Activated naive CD4-positive, alpha-beta T cell treated with anti-CD3 and anti-CD28 coated beads, Interleukin-2, amount 50 U/mL, for 24 hours (primary cell): ENCODE results near the gene ATP13A4.

Experiments used
- H3K27ac Mint-ChIP-seq: one replicate; pipeline ENCODE4 v1.8.0; 2021; ENCODE audit warnings: mild to moderate bottlenecking, mixed read lengths
- H3K27me3 Mint-ChIP-seq: one replicate; pipeline ENCODE4 v1.8.0; 2021; ENCODE audit warnings: mixed read lengths
- H3K36me3 Mint-ChIP-seq: one replicate; pipeline ENCODE4 v1.8.0; 2021; ENCODE audit warnings: mixed read lengths
- H3K4me1 Mint-ChIP-seq: one replicate; pipeline ENCODE4 v1.8.0; 2021; ENCODE audit warnings: mixed read lengths
- H3K4me3 Mint-ChIP-seq: one replicate; pipeline ENCODE4 v1.8.0; 2021; ENCODE audit warnings: mild to moderate bottlenecking, mixed read lengths
- H3K9me3 Mint-ChIP-seq: one replicate; pipeline ENCODE4 v1.8.0; 2021; ENCODE audit warnings: mixed read lengths

ATP13A4 gene

GRCh38 chr3:193554811-193555210, at the start of gene ATP13A4:
ATP13A4 (minus strand) TSS chr3:193554895; CDS start chr3:193554799, 96 bp downstream.
- Mint-ChIP-seq H3K9me3 (no peaks in the 10 kb centered on the region), H3K4me1 (no peaks in the 10 kb centered on the region)

GRCh38 chr3:193599393-193599792, 44.7 kb upstream of the ATP13A4 start:
- Mint-ChIP-seq H3K4me3 (no peak overlapping the region), H3K36me3 (peaks cover 15% of the 10 kb centered on the region), H3K4me1 (peaks cover 88% of the 10 kb centered on the region), H3K27ac (no peak overlapping the region), H3K9me3 (no peaks in the 10 kb centered on the region), H3K27me3 (no peaks in the 10 kb centered on the region)

More at GRCh38 chr3:193554811-193555210, at the start of gene ATP13A4:
- Mint-ChIP-seq H3K27me3 (no peaks in the 10 kb centered on the region), H3K27ac (no peak within 1 kb of the TSS), H3K4me3 (no peak within 1 kb of the TSS), H3K36me3 (peaks cover 2% of the 10 kb centered on the region)

GRCh38 chr3:193598202-193598601, 43.5 kb upstream of the ATP13A4 start:
- peaks cover 87% of the 10 kb centered on the region for H3K4me1 Mint-ChIP-seq
- no peaks in the 10 kb centered on the region for H3K9me3 Mint-ChIP-seq
- H3K27me3 Mint-ChIP-seq, result no peaks in the 10 kb centered on the region
- no peak overlapping the region for H3K4me3 Mint-ChIP-seq
- H3K27ac Mint-ChIP-seq, result peak overlapping the region; percentile 37
- H3K36me3 Mint-ChIP-seq, result peaks cover 15% of the 10 kb centered on the region

DNA sequence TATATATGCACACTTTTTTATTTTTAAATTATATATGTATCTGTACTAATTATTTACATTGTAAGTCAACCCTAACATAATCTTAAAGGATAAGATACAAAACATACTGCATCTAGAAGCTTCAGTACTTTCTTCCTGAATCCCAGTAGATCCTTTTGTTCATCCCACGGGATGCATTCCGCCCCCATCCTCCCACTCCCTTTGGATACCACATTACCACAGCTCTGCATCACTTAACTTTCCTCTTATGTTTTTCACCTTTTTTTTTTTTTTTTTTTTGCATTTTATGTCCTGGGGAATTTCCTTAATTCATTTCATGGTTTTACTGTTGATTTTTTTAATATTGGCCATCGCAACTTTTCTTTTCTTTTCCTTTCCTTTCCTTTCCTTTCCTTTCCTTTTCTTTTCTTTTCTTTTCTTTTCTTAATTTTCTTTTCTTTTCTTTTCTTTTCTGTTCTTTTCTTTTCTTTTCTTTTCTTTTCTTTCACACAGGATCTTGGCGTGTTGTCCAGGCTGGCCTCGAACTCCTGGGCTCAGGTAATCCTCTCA, 41.3 kb upstream of the ATP13A4 start:
- Mint-ChIP-seq H3K27ac (no peak overlapping the region), H3K27me3 (no peaks in the 10 kb centered on the region), H3K4me3 (peak overlapping the region; percentile 70), H3K9me3 (no peaks in the 10 kb centered on the region), H3K36me3 (peaks cover 15% of the 10 kb centered on the region), H3K4me1 (peaks cover 84% of the 10 kb centered on the region)

- H3K36me3 Mint-ChIP-seq, result peaks cover 12% of the 10 kb centered on the region
- no peak overlapping the region for H3K27ac Mint-ChIP-seq
- peaks cover 75% of the 10 kb centered on the region for H3K4me1 Mint-ChIP-seq
- no peaks in the 10 kb centered on the region for H3K9me3 Mint-ChIP-seq
- H3K4me3 Mint-ChIP-seq, result peak overlapping the region; percentile 98
- no peaks in the 10 kb centered on the region for H3K27me3 Mint-ChIP-seq
Observed at GRCh38 chr3:193594946-193595689, 40.4 kb upstream of the ATP13A4 start.

- peaks cover 7% of the 10 kb centered on the region for H3K36me3 Mint-ChIP-seq
- H3K27ac Mint-ChIP-seq, result peak overlapping the region; percentile 98
- H3K27me3 Mint-ChIP-seq, result no peaks in the 10 kb centered on the region
- H3K4me1 Mint-ChIP-seq, result peaks cover 60% of the 10 kb centered on the region
- no peaks in the 10 kb centered on the region for H3K9me3 Mint-ChIP-seq
- peak overlapping the region; percentile 98 for H3K4me3 Mint-ChIP-seq
Observed at GRCh38 chr3:193593668-193594030, 39.0 kb upstream of the ATP13A4 start.

GRCh38 chr3:193592841-193593667, 38.4 kb upstream of the ATP13A4 start, which contains the start of gene OPA1:
OPA1 (plus strand) TSS chr3:193593208; CDS start chr3:193593378, 170 bp downstream.
- peaks cover 7% of the 10 kb centered on the region for H3K36me3 Mint-ChIP-seq
- peak within 1 kb of the TSS; percentile 98 for H3K27ac Mint-ChIP-seq
- no peaks in the 10 kb centered on the region for H3K27me3 Mint-ChIP-seq
- peaks cover 54% of the 10 kb centered on the region for H3K4me1 Mint-ChIP-seq
- no peaks in the 10 kb centered on the region for H3K9me3 Mint-ChIP-seq
- H3K4me3 Mint-ChIP-seq, result peak within 1 kb of the TSS; percentile 98

GRCh38 chr3:193590088-193590856, 35.6 kb upstream of the ATP13A4 start:
- no peak overlapping the region for H3K4me3 Mint-ChIP-seq
- no peaks in the 10 kb centered on the region for H3K36me3 Mint-ChIP-seq
- no peaks in the 10 kb centered on the region for H3K27me3 Mint-ChIP-seq
- H3K4me1 Mint-ChIP-seq, result peaks cover 33% of the 10 kb centered on the region
- no peak overlapping the region for H3K27ac Mint-ChIP-seq
- H3K9me3 Mint-ChIP-seq, result no peaks in the 10 kb centered on the region

GRCh38 chr3:193589616-193590015, 34.9 kb upstream of the ATP13A4 start:
- Mint-ChIP-seq H3K27ac (no peak overlapping the region), H3K9me3 (no peaks in the 10 kb centered on the region), H3K4me3 (no peak overlapping the region), H3K36me3 (no peaks in the 10 kb centered on the region), H3K4me1 (peaks cover 27% of the 10 kb centered on the region), H3K27me3 (no peaks in the 10 kb centered on the region)

DNA sequence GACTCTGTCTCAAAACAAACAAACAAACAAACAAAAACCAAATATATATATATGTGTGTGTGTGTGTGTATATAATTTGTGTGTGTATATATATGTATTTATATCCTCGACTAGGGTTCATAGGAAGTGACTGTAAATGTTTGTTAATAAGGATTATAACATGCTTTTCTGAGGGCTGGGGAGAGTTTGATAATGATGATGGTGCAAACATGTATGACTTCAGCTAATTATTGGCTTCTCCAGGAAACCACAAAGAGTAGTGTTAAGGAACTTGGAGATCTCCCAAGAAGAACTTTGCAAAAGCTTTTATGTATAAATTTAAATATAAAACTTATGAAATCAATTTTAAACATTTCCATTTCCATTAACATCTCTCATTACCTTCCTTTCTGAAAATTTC, 34.4 kb upstream of the ATP13A4 start:
- Mint-ChIP-seq H3K27ac (no peak overlapping the region), H3K4me3 (no peak overlapping the region), H3K36me3 (no peaks in the 10 kb centered on the region), H3K4me1 (peaks cover 22% of the 10 kb centered on the region), H3K27me3 (no peaks in the 10 kb centered on the region), H3K9me3 (no peaks in the 10 kb centered on the region)

DNA sequence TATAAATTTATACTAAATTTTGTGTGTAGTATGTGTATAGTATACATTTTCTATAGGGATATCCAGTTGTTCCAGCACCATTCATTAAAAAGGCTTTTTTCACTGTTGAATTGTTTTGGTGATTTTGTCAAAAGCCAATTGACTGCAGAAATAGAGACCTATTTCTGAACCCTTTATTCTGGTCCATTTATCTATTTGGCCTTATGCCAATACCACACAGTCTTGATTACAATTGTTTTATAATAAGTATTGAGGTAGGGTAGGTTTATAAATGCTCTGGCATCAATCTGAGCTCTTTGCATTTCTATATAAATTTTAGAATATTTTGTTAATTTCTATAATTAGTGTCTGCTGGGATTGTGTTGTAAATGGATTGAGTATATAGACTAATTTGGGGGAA, 31.8 kb upstream of the ATP13A4 start:
- Mint-ChIP-seq H3K9me3 (no peaks in the 10 kb centered on the region), H3K36me3 (no peaks in the 10 kb centered on the region), H3K4me1 (peaks cover 2% of the 10 kb centered on the region), H3K27me3 (no peaks in the 10 kb centered on the region), H3K27ac (no peak overlapping the region), H3K4me3 (no peak overlapping the region)

DNA sequence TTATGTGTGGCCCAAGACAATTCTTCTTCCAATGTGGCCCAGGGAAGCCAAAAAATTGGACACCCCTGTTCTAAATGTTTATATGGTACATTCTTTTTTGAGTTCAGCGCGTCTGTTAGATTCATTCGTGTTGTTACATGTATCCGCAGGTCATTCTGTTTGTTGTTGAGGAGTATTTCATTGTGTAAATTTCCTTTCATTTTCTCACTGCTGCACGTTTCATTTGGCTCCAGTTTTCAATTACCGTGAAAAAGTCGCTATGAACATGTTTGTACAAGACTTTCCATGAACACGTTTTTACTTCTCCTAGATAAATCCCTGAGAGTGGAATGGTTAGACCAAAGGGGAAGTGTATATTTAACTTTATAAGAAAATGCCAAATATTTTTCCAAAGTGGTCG, 30.8 kb upstream of the ATP13A4 start:
- Mint-ChIP-seq H3K36me3 (no peaks in the 10 kb centered on the region), H3K4me1 (no peaks in the 10 kb centered on the region), H3K9me3 (no peaks in the 10 kb centered on the region), H3K4me3 (no peak overlapping the region), H3K27me3 (no peaks in the 10 kb centered on the region), H3K27ac (no peak overlapping the region)

DNA sequence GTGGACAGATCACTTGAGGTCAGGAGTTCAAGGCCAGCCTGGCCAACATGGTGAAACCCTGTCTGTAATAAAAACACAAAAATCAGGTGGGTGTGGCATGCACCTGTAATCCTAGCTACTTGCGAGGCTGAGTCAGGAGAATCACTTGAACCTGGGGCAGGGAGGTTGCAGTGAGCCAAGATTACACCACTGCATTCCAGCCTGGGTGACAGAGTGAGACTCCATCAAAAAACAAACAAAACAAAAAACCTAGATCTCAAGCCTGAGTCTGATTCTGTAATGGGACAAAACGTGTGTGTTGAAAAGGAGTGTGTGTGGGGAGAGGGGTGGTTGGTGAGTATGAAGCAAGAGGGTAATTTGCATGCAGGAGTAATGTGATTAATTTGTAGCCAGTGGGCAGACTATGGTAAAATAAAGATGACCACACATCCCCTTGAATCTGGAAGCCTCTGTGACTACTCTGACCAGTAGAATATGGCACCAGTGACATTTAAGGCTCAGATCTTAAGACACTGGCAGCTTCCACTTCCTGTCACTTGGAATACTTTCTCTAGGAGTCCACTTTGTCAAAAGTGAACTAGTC, 19.9 kb upstream of the ATP13A4 start:
- no peaks in the 10 kb centered on the region for H3K27me3 Mint-ChIP-seq
- H3K9me3 Mint-ChIP-seq, result no peaks in the 10 kb centered on the region
- H3K36me3 Mint-ChIP-seq, result no peaks in the 10 kb centered on the region
- H3K4me1 Mint-ChIP-seq, result no peaks in the 10 kb centered on the region
- H3K27ac Mint-ChIP-seq, result no peak overlapping the region
- H3K4me3 Mint-ChIP-seq, result no peak overlapping the region

- Mint-ChIP-seq H3K27ac (no peak overlapping the region), H3K4me1 (no peaks in the 10 kb centered on the region), H3K27me3 (no peaks in the 10 kb centered on the region), H3K4me3 (no peak overlapping the region), H3K36me3 (no peaks in the 10 kb centered on the region), H3K9me3 (no peaks in the 10 kb centered on the region)
Observed at GRCh38 chr3:193573403-193574191, 18.9 kb upstream of the ATP13A4 start.
